K562 (cell line): ENCODE measurements around the gene RALY. TPM values are rescaled to one million over a fixed set of nuclear protein-coding genes. Genes with fewer than 3 reads are reported as not detected.

Experiments used
- ATAC-seq: fragments of 200-7000 bp; cut with Tn5 transposase; 3 replicates; pipeline ENCODE4 v1.9.1; 2020; ENCODE audit warnings: moderate library complexity
- BruUV-seq: library from RNA; stranded (reverse); fragments of 400-500 nt; replicated peaks from 2 replicates; lab custom pipeline; 2021; lab: Mats Ljungman, UMichigan
- CTCF ChIA-PET: fragments of 300-600 bp; formaldehyde crosslinking; extraction: SDS; loops from one replicate; lab custom pipeline; 2021; ENCODE audit warnings: low intra/inter-chr PET ratio; lab: Yijun Ruan, JAX
- POLR2A ChIA-PET: fragments of 300-600, 350-650 bp; sonication (Branson Sonifier 250); formaldehyde crosslinking; extraction: SDS; loops from one replicate; lab custom pipeline; 2021; ENCODE audit warnings: antibody characterized with exemption, inconsistent platforms; lab: Yijun Ruan, JAX
- DNase-seq, 4 experiments: peaks; one replicate each; pipeline versions ENCODE4 v3.0.0 to v3.0.0-alpha.2; 2011 to 2018; ENCODE audit warnings: low spot score in 3 of 4, mixed read lengths in 3 of 4; ENCODE audit errors: extremely low read depth in 1 of 4
- FAIRE-seq: peaks from 2 replicates; lab custom pipeline; 2011; peaks lifted over from hg19 to GRCh38; lab: Jason Lieb, UNC
- H2AFZ ChIP-seq: 2 replicates; pipeline ENCODE4 v1.6.0; 2011; ENCODE audit warnings: low read depth, low read length, control low read depth, inconsistent platforms
- H3K27ac ChIP-seq: fragments of 200-600 bp; 3 replicates; pipeline ENCODE4 v1.8.0; 2011; ENCODE audit warnings: low read depth, mild to moderate bottlenecking, control low read depth, inconsistent platforms, low read length, moderate library complexity, mixed read lengths; ENCODE audit errors: extremely low read depth
- H3K27me3 ChIP-seq, 2 experiments: fragments of 300-600 bp in 1 of 2; 2 replicates in 1 of 2; 3 replicates in 1 of 2; pipeline versions ENCODE4 v1.6.0 to v1.8.0; 2011; ENCODE audit warnings: inconsistent platforms in 2 of 2, low read length in 2 of 2, mild to moderate bottlenecking in 1 of 2, mixed read lengths in 1 of 2, moderate library complexity in 1 of 2; ENCODE audit not compliant: control insufficient read depth in 2 of 2, insufficient read depth in 2 of 2
- H3K36me3 ChIP-seq: fragments of 300-600 bp; 3 replicates; pipeline ENCODE4 v1.8.0; 2011; ENCODE audit warnings: mild to moderate bottlenecking, low read length, inconsistent platforms; ENCODE audit not compliant: control insufficient read depth, insufficient read depth
- H3K4me1 ChIP-seq, 2 experiments: fragments of 200-600 bp in 1 of 2; replicated peaks in 1 of 2; 2 replicates in 1 of 2; 3 replicates in 1 of 2; pipeline versions ENCODE4 v1.5.1 to v1.8.0; 2011; ENCODE audit warnings: inconsistent platforms in 2 of 2, low read length in 2 of 2, mild to moderate bottlenecking in 1 of 2, mixed read lengths in 1 of 2, moderate library complexity in 1 of 2; ENCODE audit not compliant: control insufficient read depth in 2 of 2, insufficient read depth in 2 of 2
- H3K4me2 ChIP-seq: 2 replicates; pipeline ENCODE4 v1.6.1; 2011; ENCODE audit warnings: low read length, control low read depth, inconsistent platforms, mixed read lengths; ENCODE audit not compliant: insufficient read depth
- H3K4me3 ChIP-seq: fragments of 200-600 bp; sonication (generic), shearing (Covaris generic); 2 replicates; pipeline ENCODE4 v1.5.1; 2016; ENCODE audit warnings: control low read depth, inconsistent platforms
- H3K79me2 ChIP-seq: fragments of 200-600 bp; 3 replicates; pipeline ENCODE4 v1.8.0; 2011; ENCODE audit warnings: low read length, inconsistent platforms; ENCODE audit not compliant: control insufficient read depth, insufficient read depth
- H3K9ac ChIP-seq, 2 experiments: 2 replicates each; pipeline versions ENCODE4 v1.6.0 to v1.6.1; 2011; ENCODE audit warnings: low read depth in 2 of 2, low read length in 2 of 2, control low read depth in 1 of 2, inconsistent platforms in 1 of 2, mild to moderate bottlenecking in 1 of 2, mixed read lengths in 1 of 2; ENCODE audit not compliant: insufficient read depth in 1 of 2
- H3K9me1 ChIP-seq: one replicate; pipeline ENCODE4 v1.6.0; 2011; ENCODE audit warnings: inconsistent platforms, mild to moderate bottlenecking, low read length, moderate library complexity; ENCODE audit not compliant: control insufficient read depth, insufficient read depth
- H3K9me3 ChIP-seq: replicated peaks from 2 replicates; pipeline ENCODE4 v1.5.1; 2011; ENCODE audit warnings: low read depth, low read length, inconsistent platforms; ENCODE audit not compliant: control insufficient read depth, insufficient read depth
- H4K20me1 ChIP-seq: replicated peaks from 2 replicates; pipeline ENCODE4 v1.6.1; 2011; ENCODE audit warnings: low read length, inconsistent platforms, mixed read lengths; ENCODE audit not compliant: control insufficient read depth, insufficient read depth
- ARID2 ChIP-seq: fragments of 450-650 bp; IDR thresholded peaks from 2 replicates; pipeline ENCODE4 v1.6.1; 2017; ENCODE audit warnings: antibody characterized with exemption, mild to moderate bottlenecking
- BACH1 ChIP-seq: fragments of 200-800 bp; sonication (Bioruptor generic); IDR thresholded peaks from 2 replicates; pipeline ENCODE4 v1.6.1; 2016; ENCODE audit warnings: missing genetic modification characterization, missing compliant biosample characterization
- FOXK2 ChIP-seq, 2 experiments: fragments of 450-650 bp; IDR thresholded peaks in 1 of 2; conservative IDR thresholded peaks in 1 of 2; 2 replicates each; pipeline ENCODE4 v1.6.1; 2016; ENCODE audit warnings: low read depth in 2 of 2, mild to moderate bottlenecking in 1 of 2
- HSF4 ChIP-seq: fragments of 250-450 bp; sonication (Bioruptor Pico); IDR thresholded peaks from 2 replicates; pipeline ENCODE4 v2.1.2; 2022; ENCODE audit warnings: mild to moderate bottlenecking, moderate library complexity, borderline replicate concordance
- MECOM ChIP-seq: fragments of 250-450 bp; sonication (Bioruptor Pico); IDR thresholded peaks from 2 replicates; pipeline ENCODE4 v1.8.0; 2022; ENCODE audit warnings: inconsistent platforms
- MXI1 ChIP-seq: IDR thresholded peaks from 2 replicates; pipeline ENCODE4 v1.6.1; 2011; ENCODE audit warnings: low read depth, mild to moderate bottlenecking, improper control_type of control experiment, low read length
- NFRKB ChIP-seq: fragments of 450-650 bp; IDR thresholded peaks from 2 replicates; pipeline ENCODE4 v1.6.1; 2016; ENCODE audit warnings: low read depth
- NFYB ChIP-seq: IDR thresholded peaks from 2 replicates; pipeline ENCODE4 v1.6.1; 2011; ENCODE audit warnings: mild to moderate bottlenecking, moderate library complexity; ENCODE audit not compliant: insufficient read length; ENCODE audit errors: extremely low read depth
- SNIP1 ChIP-seq: fragments of 450-650 bp; IDR thresholded peaks from 2 replicates; pipeline ENCODE4 v1.7.1; 2017; ENCODE audit warnings: low read depth, mild to moderate bottlenecking
- TEAD4 ChIP-seq, 2 experiments: sonication (generic) in 1 of 2; formaldehyde crosslinking in 1 of 2; IDR thresholded peaks; 2 replicates each; pipeline versions ENCODE4 v1.6.1 to v1.8.0; 2012 to 2022; ENCODE audit warnings: borderline replicate concordance in 1 of 2, inconsistent platforms in 1 of 2, low read length in 1 of 2, mild to moderate bottlenecking in 1 of 2, missing genetic modification reagents in 1 of 2
- XRCC4 ChIP-seq: IDR thresholded peaks from one replicate; pipeline ENCODE4 v1.6.1; 2011; ENCODE audit not compliant: insufficient read depth, insufficient read length; ENCODE audit errors: extremely low read depth
- ZSCAN32 ChIP-seq: fragments of 450-650 bp; formaldehyde crosslinking; IDR thresholded peaks from 2 replicates; pipeline ENCODE4 v1.4.0; 2020; ENCODE audit warnings: mild to moderate bottlenecking, moderate library complexity
- WGBS: fragments of 100-300 bp; shearing (Covaris generic); methylation state at CpG from one replicate; pipeline ENCODE4 v1.1.6; 2016; ENCODE audit warnings: low coverage, mixed read lengths; ENCODE audit not compliant: insufficient coverage; ENCODE audit errors: missing lambda C conversion rate; 5-methylcytosine and 5-hydroxymethylcytosine counted together
- in situ Hi-C: fragments of 300-500 bp; cut with MboI; formaldehyde crosslinking; loops from 4 replicates; pipeline ENCODE4 v1.15.0; 2018; ENCODE audit warnings: inconsistent platforms, mixed read lengths
- intact Hi-C: fragments of 100-400 bp; cut with micrococcal nuclease; formaldehyde crosslinking; loops from 2 replicates; pipeline ENCODE4 v1.14.2; 2022
- polyA plus RNA-seq, 8 experiments: library from polyadenylated mRNA; depleted of rRNA in 4 of 8; stranded (reverse) in 5 of 8; unstranded in 3 of 8; fragments of >200 nt; fragmentation: Nextera tagmentation in 2 of 8; fragmentation: Illumina TruSeq in 1 of 8; extraction: Ambion mirVana in 2 of 8; extraction: Trizol in 1 of 8; gene quantifications; 2 replicates each; pipeline versions ENCODE4 v1.2.1 to v1.2.3, GENCODE V29; 2011 to 2014; ENCODE audit warnings: inconsistent platforms in 1 of 8, missing spikeins in 1 of 8
- total RNA-seq, 7 experiments: library from RNA; depleted of rRNA in 6 of 7; stranded (reverse); fragments of >200 nt in 6 of 7; fragmentation: Illumina TruSeq in 2 of 7; extraction: Trizol in 2 of 7; gene quantifications; 2 replicates each; pipeline versions ENCODE4 v1.2.1 to v1.2.3, GENCODE V29; 2011 to 2021; ENCODE audit warnings: low replicate concordance in 1 of 7
- TF ChIP-seq, protein P1 (sequence below): fragments of 450-650 bp; formaldehyde crosslinking; IDR thresholded peaks from 2 replicates; pipeline ENCODE4 v1.4.0; 2020; ENCODE audit warnings: mild to moderate bottlenecking, moderate library complexity
- TF ChIP-seq, protein P2 (sequence below): fragments of 450-650 bp; IDR thresholded peaks from 2 replicates; pipeline ENCODE4 v1.7.0; 2016; ENCODE audit warnings: borderline replicate concordance
- TF ChIP-seq, protein P3 (sequence below): fragments of 250-450 bp; sonication (Bioruptor Pico); IDR thresholded peaks from 2 replicates; pipeline ENCODE4 v1.8.0; 2021; ENCODE audit warnings: mild to moderate bottlenecking, moderate library complexity

Gene RALY
- total and polyA plus RNA-seq, 9 of the 15 experiments (the other 6 are each of a cell fraction or from before 2014, with no cell fraction given), result 0.80 to 207 (median 128) TPM

DNA sequence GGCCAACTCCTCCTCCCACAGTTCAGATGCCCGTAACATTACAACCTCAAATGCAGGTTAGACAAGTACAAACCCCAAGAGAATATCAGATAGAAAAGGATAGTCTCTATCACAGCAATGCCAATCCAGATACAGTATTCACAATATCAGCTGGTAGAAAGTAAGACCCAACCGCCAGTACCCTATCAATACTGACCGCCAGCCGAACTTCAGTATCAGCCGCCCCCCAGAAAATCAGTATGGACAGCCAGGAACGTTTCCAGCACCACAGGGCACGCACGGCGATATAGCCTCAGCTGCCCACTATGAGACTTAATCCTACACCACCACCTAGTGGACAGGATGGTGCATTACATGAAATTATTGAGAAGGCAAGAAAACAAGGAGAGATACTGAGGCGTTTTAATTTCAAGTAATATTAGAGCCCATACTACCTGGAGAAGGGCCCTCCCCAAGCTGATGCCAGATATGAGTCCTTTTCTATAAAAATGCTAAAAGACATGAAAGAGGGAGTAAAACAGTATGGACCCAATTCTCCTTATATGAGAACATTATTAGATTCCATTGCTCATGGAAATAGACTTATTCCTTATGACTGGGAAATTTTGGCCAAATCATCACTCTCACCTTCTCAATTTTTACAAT, 135.9 kb downstream of the RALY start (continued):
- TF ChIP-seq, protein P1, sequence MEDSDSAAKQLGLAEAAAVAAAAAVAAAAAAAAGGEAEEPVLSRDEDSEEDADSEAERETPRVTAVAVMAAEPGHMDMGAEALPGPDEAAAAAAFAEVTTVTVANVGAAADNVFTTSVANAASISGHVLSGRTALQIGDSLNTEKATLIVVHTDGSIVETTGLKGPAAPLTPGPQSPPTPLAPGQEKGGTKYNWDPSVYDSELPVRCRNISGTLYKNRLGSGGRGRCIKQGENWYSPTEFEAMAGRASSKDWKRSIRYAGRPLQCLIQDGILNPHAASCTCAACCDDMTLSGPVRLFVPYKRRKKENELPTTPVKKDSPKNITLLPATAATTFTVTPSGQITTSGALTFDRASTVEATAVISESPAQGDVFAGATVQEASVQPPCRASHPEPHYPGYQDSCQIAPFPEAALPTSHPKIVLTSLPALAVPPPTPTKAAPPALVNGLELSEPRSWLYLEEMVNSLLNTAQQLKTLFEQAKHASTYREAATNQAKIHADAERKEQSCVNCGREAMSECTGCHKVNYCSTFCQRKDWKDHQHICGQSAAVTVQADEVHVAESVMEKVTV (CRISPR knock-in tag), result peak; percentile 75
- no peak for TF ChIP-seq SNIP1
- TF ChIP-seq TEAD4 (IDR thresholded peaks at IDR 0.05; ENCODE audit: low read length), result peak; percentile 27; the same call in 1 of the 2 replicates
- no peak for TF ChIP-seq TEAD4 (CRISPR knock-in tag; IDR thresholded peaks at IDR 0.05; ENCODE audit: borderline replicate concordance)
- no peak for TF ChIP-seq MXI1
- no peak for TF ChIP-seq XRCC4
- peak in 1 of 2 experiments; percentile 24; a peak in 1 of 4 replicates for TF ChIP-seq FOXK2 (conservative IDR thresholded peaks at IDR 0.05 in 1 of 2, IDR thresholded peaks at IDR 0.05 in 1 of 2; ENCODE audit: low read depth in 2 of 2)
- no peak for TF ChIP-seq NFYB
- TF ChIP-seq ARID2, result peak; percentile 70
- no peak for TF ChIP-seq BACH1 (tag)

DNA sequence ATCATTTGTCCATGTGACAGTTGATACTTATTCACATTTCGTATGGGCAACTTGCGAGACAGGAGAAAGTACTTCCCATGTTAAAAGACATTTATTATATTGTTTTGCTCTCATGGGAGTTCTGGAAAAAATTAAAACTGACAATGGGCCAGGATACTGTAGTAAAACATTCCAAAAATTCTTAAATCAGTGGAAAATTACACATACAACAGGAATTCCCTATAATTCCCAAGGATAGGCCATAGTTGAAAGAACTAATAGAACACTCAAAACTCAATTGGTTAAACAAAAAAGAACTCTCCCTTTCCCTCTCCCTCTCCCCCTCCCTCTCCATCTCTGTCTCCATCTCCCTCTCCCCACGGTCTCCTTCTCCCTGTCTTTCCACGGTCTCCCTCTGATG, 137.8 kb downstream of the RALY start:
- POLR2A ChIA-PET, result no interaction called here
- peaks cover 17 to 19% of the 10 kb centered on the region in 2 experiments for H3K4me1 ChIP-seq
- TF ChIP-seq MECOM (no peak), NFRKB (no peak), HSF4 (CRISPR knock-in tag) (no peak), ZSCAN32 (CRISPR knock-in tag) (no peak)
- TF ChIP-seq, protein P2, sequence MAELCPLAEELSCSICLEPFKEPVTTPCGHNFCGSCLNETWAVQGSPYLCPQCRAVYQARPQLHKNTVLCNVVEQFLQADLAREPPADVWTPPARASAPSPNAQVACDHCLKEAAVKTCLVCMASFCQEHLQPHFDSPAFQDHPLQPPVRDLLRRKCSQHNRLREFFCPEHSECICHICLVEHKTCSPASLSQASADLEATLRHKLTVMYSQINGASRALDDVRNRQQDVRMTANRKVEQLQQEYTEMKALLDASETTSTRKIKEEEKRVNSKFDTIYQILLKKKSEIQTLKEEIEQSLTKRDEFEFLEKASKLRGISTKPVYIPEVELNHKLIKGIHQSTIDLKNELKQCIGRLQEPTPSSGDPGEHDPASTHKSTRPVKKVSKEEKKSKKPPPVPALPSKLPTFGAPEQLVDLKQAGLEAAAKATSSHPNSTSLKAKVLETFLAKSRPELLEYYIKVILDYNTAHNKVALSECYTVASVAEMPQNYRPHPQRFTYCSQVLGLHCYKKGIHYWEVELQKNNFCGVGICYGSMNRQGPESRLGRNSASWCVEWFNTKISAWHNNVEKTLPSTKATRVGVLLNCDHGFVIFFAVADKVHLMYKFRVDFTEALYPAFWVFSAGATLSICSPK, result no peak
- TF ChIP-seq, protein P3, sequence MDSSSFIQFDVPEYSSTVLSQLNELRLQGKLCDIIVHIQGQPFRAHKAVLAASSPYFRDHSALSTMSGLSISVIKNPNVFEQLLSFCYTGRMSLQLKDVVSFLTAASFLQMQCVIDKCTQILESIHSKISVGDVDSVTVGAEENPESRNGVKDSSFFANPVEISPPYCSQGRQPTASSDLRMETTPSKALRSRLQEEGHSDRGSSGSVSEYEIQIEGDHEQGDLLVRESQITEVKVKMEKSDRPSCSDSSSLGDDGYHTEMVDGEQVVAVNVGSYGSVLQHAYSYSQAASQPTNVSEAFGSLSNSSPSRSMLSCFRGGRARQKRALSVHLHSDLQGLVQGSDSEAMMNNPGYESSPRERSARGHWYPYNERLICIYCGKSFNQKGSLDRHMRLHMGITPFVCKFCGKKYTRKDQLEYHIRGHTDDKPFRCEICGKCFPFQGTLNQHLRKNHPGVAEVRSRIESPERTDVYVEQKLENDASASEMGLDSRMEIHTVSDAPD (CRISPR knock-in tag), result no peak

More for the DNA sequence above, 137.8 kb downstream of the RALY start:
- no peak overlapping the region for H2AFZ ChIP-seq
- DNase-seq (no peak), ATAC-seq (no peak), FAIRE-seq (no peak)
- no peaks in the 10 kb centered on the region for H3K9me3 ChIP-seq
- 13% methylated on average over 4 of the region's 4 CpGs for WGBS
- H3K4me2 ChIP-seq, result no peak overlapping the region
- CTCF ChIA-PET, result no interaction called here
- in situ Hi-C loops, result no loop called here
- H3K4me3 ChIP-seq, result no peak overlapping the region
- no peaks in the 10 kb centered on the region for H3K79me2 ChIP-seq
- intact Hi-C loops, result no loop called here
- H3K9ac ChIP-seq, result no peak overlapping the region
- BruUV-seq, result no TSS peak
- no peaks in the 10 kb centered on the region for H4K20me1 ChIP-seq
- no peaks in the 10 kb centered on the region for H3K9me1 ChIP-seq
- H3K36me3 ChIP-seq, result no peaks in the 10 kb centered on the region
- no peaks in the 10 kb centered on the region for H3K27me3 ChIP-seq
- no peak overlapping the region for H3K27ac ChIP-seq
